SKM-1 treated with dmso at 0.1 percent for 144 hours (cell line): ENCODE data around the gene REXO1.
A peak's percentile ranks its signal among the peaks of the same experiment; 100 is the strongest.
"Not testable (repeated sequence)": the region's sequence is repeated elsewhere in the genome, so short reads cannot be mapped to it uniquely, and the experiment has no call there.

Experiments
- DNase-seq: peaks from one replicate; lab custom pipeline; 2025; ENCODE audit not compliant: unreplicated experiment; lab: John Stamatoyannopoulos, UW

The REXO1 gene, protein sequence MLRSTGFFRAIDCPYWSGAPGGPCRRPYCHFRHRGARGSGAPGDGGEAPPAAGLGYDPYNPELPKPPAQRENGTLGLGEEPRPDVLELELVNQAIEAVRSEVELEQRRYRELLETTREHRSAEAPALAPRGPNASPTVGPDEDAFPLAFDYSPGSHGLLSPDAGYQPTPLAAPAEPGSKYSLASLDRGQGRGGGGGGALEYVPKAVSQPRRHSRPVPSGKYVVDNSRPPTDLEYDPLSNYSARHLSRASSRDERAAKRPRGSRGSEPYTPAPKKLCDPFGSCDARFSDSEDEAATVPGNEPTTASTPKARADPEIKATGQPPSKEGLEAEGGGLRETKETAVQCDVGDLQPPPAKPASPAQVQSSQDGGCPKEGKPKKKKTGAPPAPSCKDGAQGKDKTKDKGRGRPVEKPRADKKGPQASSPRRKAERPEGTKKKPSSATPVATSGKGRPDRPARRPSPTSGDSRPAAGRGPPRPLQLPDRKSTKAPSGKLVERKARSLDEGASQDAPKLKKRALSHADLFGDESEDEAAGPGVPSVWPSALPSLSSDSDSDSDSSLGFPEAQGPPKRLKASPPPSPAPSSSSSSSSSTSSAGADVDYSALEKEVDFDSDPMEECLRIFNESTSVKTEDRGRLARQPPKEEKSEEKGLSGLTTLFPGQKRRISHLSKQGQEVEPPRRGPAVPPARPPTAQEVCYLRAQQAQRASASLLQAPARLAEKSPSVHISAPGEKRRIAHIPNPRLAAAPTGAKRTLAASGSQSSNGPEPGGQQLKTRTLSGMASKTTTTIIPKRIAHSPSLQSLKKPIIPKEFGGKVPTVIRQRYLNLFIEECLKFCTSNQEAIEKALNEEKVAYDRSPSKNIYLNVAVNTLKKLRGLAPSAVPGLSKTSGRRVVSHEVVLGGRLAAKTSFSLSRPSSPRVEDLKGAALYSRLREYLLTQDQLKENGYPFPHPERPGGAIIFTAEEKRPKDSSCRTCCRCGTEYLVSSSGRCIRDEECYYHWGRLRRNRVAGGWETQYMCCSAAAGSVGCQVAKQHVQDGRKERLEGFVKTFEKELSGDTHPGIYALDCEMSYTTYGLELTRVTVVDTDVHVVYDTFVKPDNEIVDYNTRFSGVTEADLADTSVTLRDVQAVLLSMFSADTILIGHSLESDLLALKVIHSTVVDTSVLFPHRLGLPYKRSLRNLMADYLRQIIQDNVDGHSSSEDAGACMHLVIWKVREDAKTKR

DNA sequence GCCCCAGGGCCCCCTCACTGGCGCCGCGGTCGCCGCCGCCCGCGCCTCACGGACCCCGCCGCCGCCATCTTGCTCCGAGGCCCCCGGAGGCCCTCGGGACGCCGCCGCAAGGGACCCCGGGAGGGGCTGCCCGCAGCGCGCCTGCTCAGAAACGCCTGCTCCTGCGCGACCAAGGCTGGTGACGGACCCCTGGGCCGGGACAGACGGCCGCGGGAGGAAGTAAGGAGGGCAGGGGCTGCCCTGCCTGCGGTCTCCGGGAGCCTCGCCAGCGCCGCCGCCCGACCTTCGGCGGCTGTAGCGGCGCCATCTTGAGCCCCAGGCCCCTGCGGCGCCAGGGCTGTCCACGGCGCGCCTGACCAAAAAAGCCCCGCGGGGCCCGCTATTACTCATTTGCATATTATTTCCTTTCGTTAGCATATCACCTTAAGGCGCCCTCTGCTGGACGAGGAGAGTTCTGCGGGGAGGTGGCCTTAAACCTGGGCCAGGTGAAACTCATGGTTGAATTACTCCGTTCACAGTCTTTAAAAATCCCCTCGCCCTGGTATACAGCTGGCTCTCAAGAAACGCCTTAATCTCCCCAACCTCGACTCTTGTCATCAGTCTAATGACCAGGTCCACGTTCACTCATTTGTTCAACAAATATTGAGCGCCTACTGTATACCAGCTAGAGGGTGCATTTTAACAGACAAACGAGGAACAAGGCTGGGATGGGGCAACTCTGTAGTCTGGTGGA lies at the start of gene REXO1:
TSS of gene REXO1 (minus strand) at position 85 of the 733 bp plus-strand sequence. CDS start 125 bp downstream, outside the sequence.
- DNase-seq = peak; percentile 90

GRCh38 chr19:1896508-1896907 lies 48.2 kb upstream of the REXO1 start:
- DNase-seq = no peak

DNA sequence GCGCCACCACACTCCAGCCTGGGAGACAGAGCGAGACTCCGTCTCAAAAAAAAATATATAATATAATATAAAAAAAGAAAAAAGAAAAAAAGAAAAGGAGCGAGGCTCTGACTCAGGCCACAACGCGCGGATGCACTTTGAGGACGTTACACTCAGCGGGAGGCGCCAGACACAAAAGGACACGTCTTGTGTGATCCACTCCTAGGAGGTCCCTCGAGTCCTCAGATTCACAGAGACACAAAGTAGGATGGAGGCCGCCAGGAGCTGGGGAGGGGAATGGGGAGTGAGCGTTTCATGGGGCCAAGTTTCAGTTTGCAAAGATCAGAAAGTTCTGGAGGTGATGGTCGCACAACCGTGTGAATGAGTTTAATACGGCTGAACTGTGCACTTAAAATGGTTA lies 45.5 kb upstream of the REXO1 start:
- no peak for DNase-seq

- DNase-seq = no peak
These were observed 41.6 kb upstream of the REXO1 start for GRCh38 chr19:1889907-1890306.

DNA sequence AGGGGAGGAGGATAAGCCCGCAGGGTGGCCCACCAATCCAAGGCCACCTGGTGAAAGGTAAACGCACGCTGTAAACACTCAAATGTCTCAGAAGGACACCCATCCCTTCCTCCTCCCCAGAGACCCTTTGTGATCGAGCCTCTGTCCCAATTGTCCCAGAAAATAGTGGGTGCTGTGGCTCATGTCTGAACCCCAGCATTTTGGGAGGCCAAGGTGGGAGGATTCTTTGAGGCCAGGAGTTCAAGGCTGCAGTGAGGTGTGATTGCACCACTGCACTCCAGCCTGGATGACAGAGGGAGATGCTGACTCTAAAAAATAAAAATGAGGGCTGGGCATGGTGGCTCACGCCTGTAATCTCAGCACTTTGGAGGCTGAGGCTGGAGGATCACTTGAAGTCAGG lies 40.1 kb upstream of the REXO1 start:
- no peak for DNase-seq

GRCh38 chr19:1886360-1886759 lies 38.1 kb upstream of the REXO1 start:
- DNase-seq = not testable (repeated sequence)

DNA sequence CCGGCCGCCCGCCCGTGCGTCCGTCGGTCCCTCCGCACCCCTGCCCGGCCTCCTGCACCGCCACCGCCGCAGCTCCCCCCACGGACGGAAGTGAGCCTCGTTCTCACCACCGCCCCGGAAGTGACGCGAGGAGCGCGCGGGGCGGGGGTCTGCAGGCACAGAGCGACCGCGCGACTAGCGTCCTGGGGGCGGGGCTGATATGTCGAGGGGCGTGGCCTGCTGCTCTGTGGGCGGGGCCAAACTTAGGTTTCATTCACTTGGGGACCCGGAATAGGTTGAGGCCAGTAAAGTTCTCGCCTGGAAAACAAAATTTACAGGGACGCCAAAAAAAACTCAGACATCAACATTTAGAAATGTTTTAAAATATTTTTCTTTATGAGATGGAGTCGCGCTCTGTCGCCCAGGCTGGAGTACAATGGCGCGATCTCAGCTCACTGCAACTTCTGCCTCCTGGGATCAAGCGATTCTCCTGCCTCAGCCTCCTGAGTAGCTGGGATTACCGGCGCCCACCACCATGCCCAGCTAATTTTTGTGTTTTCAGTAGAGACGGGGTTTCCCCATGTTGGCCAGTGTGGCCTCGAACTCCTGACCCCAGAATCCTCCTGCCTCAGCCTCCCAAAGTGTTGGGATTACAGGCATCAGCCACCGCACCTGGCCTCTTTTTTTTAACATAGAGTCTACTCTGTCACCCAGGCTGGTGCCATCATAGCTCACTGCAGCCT lies 37.3 kb upstream of the REXO1 start, which contains the start of gene ABHD17A:
TSS of gene ABHD17A (minus strand) at position 99 of the 722 bp plus-strand sequence. CDS start 3,930 bp downstream, outside the sequence.
- DNase-seq = peak; percentile 82

DNA sequence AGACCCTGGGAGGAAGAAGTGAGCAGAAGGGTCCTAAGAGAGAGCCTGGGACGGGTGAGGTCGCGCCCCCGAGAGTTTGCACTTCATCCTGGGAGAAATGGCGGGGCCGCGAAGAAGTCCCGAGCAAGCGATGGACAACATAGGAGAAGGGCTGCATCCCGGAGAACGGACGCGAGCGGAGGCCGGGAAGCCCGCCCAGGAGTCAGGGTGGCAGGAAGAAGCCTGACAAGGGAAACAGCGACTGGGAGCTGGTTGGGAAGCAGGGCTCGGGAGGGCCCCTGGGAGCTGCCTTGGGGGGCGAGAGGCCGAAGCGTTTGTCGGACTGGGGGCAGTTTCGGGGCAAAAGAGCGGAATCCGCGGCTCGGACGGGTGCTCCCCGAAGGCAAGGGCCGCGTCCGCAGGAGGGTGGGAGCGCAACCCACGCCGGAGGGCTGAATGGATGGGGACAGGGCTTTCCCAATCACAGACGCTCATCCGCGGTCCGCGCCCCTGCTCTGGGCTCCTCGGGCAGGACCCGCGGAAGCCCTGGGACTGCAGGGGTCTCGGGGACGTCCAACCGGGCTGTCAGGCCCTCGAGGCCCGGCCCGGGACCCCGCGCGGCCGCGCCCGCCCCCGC lies 36.5 kb upstream of the REXO1 start:
- DNase-seq = no peak

- DNase-seq = no peak
These were observed 36.0 kb upstream of the REXO1 start for GRCh38 chr19:1884291-1884718.

DNA sequence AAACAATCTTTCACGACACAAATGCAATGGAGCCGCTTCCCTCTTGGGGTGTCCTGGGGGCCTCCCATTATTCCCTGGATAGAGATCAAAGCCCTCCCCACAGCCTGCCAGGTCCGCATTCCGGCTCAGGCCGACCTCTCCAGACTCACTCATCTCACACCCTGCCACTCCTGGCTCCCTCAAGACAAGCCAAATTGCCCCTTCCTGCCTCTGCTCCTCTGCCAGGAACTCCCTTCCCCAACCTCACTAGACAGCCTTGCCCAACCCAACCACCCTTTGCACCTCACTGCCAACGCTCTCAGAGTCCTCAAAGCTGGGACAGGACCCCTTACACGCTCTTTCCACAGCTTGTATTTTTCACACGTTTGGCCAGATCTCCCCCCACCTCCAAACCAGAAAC lies 35.5 kb upstream of the REXO1 start:
- no peak for DNase-seq

- DNase-seq = no peak
These were observed 34.8 kb upstream of the REXO1 start for GRCh38 chr19:1882786-1883692.

DNA sequence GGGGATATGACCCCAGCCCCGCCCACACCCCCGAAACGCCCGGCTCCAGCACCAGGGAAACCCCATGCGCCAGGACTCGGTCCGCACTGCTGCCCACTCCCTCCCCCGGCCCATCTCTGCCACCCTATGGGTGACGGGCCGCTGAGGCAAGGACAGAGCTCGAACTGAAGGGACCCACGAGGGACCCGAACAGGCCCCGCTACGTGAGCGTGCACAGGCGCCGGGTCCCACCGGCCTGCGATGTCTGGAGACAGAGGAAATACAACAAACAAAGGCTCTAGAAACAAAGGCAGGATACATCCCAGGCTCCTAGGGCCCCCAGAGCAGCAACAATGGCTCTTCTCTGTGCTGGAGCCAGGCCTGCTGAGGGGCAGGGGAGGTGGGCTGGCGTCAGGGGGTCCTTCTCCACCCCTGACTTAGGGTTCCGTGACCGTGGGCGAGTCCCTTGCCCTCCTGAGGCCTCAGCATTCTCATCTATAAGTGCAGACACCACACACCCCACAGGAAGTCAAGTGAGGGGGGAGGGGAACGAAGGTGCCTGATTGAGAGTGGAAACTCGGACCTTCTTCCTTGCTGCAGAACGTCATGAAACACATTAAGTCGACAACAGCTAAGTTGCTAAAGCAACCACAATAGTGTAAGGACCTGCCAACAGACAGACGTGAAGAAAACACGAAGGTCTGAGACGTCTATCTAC lies 34.0 kb upstream of the REXO1 start:
- no peak for DNase-seq

DNA sequence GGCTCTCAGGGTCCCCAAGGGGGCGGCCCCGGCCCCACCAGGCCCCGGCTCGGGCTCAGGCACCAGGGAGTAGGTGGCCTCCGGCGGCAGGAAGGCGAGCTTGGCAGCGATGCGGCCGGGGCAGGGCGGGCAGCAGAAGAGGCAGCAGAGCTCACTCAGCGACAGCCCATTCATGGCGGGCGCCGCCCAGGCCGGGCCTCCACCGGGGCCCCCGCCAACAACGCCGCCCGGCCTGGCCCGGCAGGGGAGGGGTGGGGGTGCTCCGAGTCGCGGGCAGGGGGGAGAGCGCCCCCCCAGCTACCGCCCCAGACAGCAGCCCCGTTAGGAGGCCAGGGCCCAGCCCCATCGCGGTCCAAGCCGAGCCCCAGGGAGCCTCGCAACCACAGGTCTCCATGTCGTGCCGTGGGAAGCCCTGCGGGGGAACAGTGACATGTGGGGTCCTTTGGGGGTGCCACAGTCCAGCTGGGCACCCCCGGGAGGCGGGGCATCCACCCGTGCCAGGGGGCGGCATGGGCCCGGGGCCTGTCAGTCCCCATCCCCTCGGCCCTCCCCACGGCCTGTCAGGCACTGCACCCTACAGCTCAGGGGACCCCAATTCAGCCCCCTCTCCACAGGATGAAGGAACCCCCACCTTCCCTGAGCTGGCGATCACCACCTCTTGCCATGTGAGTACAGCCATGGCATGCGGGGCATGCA lies 33.3 kb upstream of the REXO1 start:
- DNase-seq = not testable (repeated sequence)

- DNase-seq = no peak
These were observed 32.5 kb upstream of the REXO1 start for GRCh38 chr19:1880611-1881392.

- DNase-seq = not testable (repeated sequence)
These were observed 31.7 kb upstream of the REXO1 start for GRCh38 chr19:1879982-1880381.

- not testable (repeated sequence) for DNase-seq
These were observed 30.3 kb upstream of the REXO1 start for GRCh38 chr19:1878583-1878982.
